Measurements from ENCODE around the gene MLLT3.
A peak's percentile ranks its signal among the peaks of the same experiment; 100 is the strongest.

Gene MLLT3

GRCh38 chr9:20640331-20641187, 18.3 kb upstream of the MLLT3 start:
- TF ChIP-seq EZH2phosphoT487 (IDR thresholded peaks at IDR 0.05; ENCODE audit: borderline replicate concordance) (0 out of 2 replicates have a peak, but pooled peaks have one; percentile 42), CTCF (conservative IDR thresholded peaks at IDR 0.05; ENCODE audit: low read length) (no peak)
- H3K4me1 ChIP-seq (ENCODE audit: insufficient read depth, low read length, poor library complexity, severe bottlenecking), result peaks cover 52% of the 10 kb centered on the region
- no peaks in the 10 kb centered on the region for H4K20me1 ChIP-seq (ENCODE audit: insufficient read depth, low read length, poor library complexity, severe bottlenecking)
- H3K36me3 ChIP-seq (ENCODE audit: insufficient read depth, low read length), result no peaks in the 10 kb centered on the region
- H3F3A ChIP-seq (ENCODE audit: low read depth), result peaks cover 5% of the 10 kb centered on the region
- H3K9ac ChIP-seq (ENCODE audit: low read depth, low read length, poor library complexity, severe bottlenecking), result peak overlapping the region; percentile 64
- no peaks in the 10 kb centered on the region for H3K9me2 ChIP-seq (replicated peaks; ENCODE audit: low read depth, low read length)
- peak overlapping the region; percentile 80 for H3K4me2 ChIP-seq (ENCODE audit: low read depth, low read length, poor library complexity, severe bottlenecking)
- peak overlapping the region; percentile 64 for H2AFZ ChIP-seq (ENCODE audit: low read length)
- peak overlapping the region; percentile 53 for H3K4me3 ChIP-seq (ENCODE audit: low read length, poor library complexity, severe bottlenecking)
- no peaks in the 10 kb centered on the region for H3K27me3 ChIP-seq (ENCODE audit: insufficient read depth, low read length, poor library complexity, severe bottlenecking)
- H3K9me3 ChIP-seq (ENCODE audit: insufficient read depth, low read depth, low read length), result no peaks in the 10 kb centered on the region
- no peaks in the 10 kb centered on the region for H3K79me2 ChIP-seq (ENCODE audit: insufficient read depth, low read length)

- TF ChIP-seq EZH2phosphoT487 (IDR thresholded peaks at IDR 0.05; ENCODE audit: borderline replicate concordance) (no peak), CTCF (conservative IDR thresholded peaks at IDR 0.05; ENCODE audit: low read length) (no peak)
- Histone ChIP-seq H3K4me1 (ENCODE audit: insufficient read depth, low read length, poor library complexity, severe bottlenecking) (peaks cover 43% of the 10 kb centered on the region), H3F3A (ENCODE audit: low read depth) (peaks cover 5% of the 10 kb centered on the region), H3K9me3 (ENCODE audit: insufficient read depth, low read depth, low read length) (no peaks in the 10 kb centered on the region), H4K20me1 (ENCODE audit: insufficient read depth, low read length, poor library complexity, severe bottlenecking) (no peaks in the 10 kb centered on the region), H3K4me3 (ENCODE audit: low read length, poor library complexity, severe bottlenecking) (no peak overlapping the region), H3K36me3 (ENCODE audit: insufficient read depth, low read length) (no peaks in the 10 kb centered on the region), H3K27me3 (ENCODE audit: insufficient read depth, low read length, poor library complexity, severe bottlenecking) (no peaks in the 10 kb centered on the region), H2AFZ (ENCODE audit: low read length) (no peak overlapping the region), H3K4me2 (ENCODE audit: low read depth, low read length, poor library complexity, severe bottlenecking) (no peak overlapping the region), H3K9me2 (replicated peaks; ENCODE audit: low read depth, low read length) (no peaks in the 10 kb centered on the region), H3K79me2 (ENCODE audit: insufficient read depth, low read length) (no peaks in the 10 kb centered on the region), H3K9ac (ENCODE audit: low read depth, low read length, poor library complexity, severe bottlenecking) (no peak overlapping the region)
Measured at GRCh38 chr9:20636888-20637440, 14.7 kb upstream of the MLLT3 start.

GRCh38 chr9:20634895-20635294, 12.6 kb upstream of the MLLT3 start:
- Histone ChIP-seq H3K9me3 (ENCODE audit: insufficient read depth, low read depth, low read length) (no peaks in the 10 kb centered on the region), H3K9me2 (replicated peaks; ENCODE audit: low read depth, low read length) (no peaks in the 10 kb centered on the region), H3F3A (ENCODE audit: low read depth) (no peaks in the 10 kb centered on the region; the same call in 1 of the 2 replicates), H3K27me3 (ENCODE audit: insufficient read depth, low read length, poor library complexity, severe bottlenecking) (no peaks in the 10 kb centered on the region), H3K79me2 (ENCODE audit: insufficient read depth, low read length) (no peaks in the 10 kb centered on the region), H4K20me1 (ENCODE audit: insufficient read depth, low read length, poor library complexity, severe bottlenecking) (no peaks in the 10 kb centered on the region), H3K4me2 (ENCODE audit: low read depth, low read length, poor library complexity, severe bottlenecking) (no peak overlapping the region), H3K4me1 (ENCODE audit: insufficient read depth, low read length, poor library complexity, severe bottlenecking) (peaks cover 26% of the 10 kb centered on the region), H2AFZ (ENCODE audit: low read length) (no peak overlapping the region), H3K36me3 (ENCODE audit: insufficient read depth, low read length) (no peaks in the 10 kb centered on the region), H3K4me3 (ENCODE audit: low read length, poor library complexity, severe bottlenecking) (no peak overlapping the region), H3K9ac (ENCODE audit: low read depth, low read length, poor library complexity, severe bottlenecking) (no peak overlapping the region)
- TF ChIP-seq CTCF (conservative IDR thresholded peaks at IDR 0.05; ENCODE audit: low read length), result no peak
- TF ChIP-seq EZH2phosphoT487 (IDR thresholded peaks at IDR 0.05; ENCODE audit: borderline replicate concordance), result no peak

Measured in Loucy (cell line).